HG02943 (cell line): ENCODE measurements around the gene TRAF5.
A peak's percentile ranks its signal among the peaks of the same experiment; 100 is the strongest.
"Not testable (repeated sequence)": the region's sequence is repeated elsewhere in the genome, so short reads cannot be mapped to it uniquely, and the experiment has no call there.

Experiments
- ATAC-seq: cut with Tn5 transposase; IDR thresholded peaks from one replicate; pipeline ENCODE4 v1.9.1; 2021; ENCODE audit warnings: mild to moderate bottlenecking, low read depth, moderate library complexity; ENCODE audit not compliant: unreplicated experiment

TRAF5 gene, protein sequence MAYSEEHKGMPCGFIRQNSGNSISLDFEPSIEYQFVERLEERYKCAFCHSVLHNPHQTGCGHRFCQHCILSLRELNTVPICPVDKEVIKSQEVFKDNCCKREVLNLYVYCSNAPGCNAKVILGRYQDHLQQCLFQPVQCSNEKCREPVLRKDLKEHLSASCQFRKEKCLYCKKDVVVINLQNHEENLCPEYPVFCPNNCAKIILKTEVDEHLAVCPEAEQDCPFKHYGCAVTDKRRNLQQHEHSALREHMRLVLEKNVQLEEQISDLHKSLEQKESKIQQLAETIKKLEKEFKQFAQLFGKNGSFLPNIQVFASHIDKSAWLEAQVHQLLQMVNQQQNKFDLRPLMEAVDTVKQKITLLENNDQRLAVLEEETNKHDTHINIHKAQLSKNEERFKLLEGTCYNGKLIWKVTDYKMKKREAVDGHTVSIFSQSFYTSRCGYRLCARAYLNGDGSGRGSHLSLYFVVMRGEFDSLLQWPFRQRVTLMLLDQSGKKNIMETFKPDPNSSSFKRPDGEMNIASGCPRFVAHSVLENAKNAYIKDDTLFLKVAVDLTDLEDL

GRCh38 chr1:211326528-211327345, at the start of gene TRAF5:
TRAF5 (plus strand) TSS chr1:211326833; CDS start chr1:211353240, 26,407 bp downstream.
- peak; percentile 35 for ATAC-seq

DNA sequence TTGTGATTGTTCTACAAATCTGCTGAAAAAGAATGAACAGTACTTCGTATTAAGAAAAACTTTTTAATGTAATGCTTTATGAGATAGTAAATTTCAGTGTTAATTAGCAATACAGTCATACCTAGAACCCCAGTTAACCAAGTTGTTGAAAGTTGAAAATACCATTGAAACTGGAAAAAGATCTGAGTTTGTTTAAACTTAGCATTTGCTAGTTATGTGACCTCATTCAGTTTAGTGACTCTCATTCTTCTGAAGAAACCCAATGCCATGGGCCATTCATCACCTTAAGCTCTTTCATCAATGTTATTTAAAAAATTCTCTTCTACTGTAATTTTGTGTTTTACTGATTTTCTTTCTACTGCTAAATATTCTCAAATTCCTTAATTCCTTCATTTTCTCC, 47.3 kb upstream of the TRAF5 start:
- no peak for ATAC-seq

DNA sequence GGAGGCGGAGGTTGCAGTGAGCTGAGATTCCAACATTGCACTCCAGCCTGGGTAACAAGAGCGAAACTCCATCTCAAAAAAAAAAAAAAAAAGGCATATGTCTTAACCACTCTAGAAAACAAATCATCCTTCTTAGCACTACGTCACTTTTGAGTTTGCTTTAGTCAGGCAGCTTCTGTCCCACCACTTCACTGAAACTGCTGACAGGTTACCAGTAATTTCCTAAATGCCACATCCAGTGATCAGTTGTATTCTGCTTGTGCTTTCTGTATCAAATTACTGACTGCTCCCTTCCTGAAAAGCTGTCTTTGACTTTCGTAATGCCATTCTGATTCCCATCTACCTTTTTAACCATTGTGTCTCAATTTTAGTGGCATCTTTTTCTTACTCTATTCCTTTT, 45.7 kb upstream of the TRAF5 start:
- no peak for ATAC-seq

GRCh38 chr1:211281320-211282022, 45.2 kb upstream of the TRAF5 start:
- no peak for ATAC-seq

DNA sequence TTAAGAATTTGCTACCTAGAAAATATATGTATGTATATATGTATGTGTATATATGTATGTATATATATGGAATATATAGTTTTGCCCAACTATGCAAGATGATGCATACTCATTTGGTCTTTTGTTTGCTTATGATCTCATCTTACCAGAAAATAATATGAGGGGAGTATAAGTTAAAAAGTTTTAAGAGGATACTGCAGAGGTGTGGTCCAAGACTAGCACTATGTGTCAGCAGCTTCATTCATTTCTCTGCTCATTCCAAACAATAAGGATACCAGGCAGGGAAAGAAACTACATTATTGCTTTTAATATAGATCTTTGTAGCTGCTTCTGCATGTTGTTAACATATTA, 44.6 kb upstream of the TRAF5 start:
- no peak for ATAC-seq

- no peak for ATAC-seq
Observed at GRCh38 chr1:211285196-211285595, 41.4 kb upstream of the TRAF5 start.

DNA sequence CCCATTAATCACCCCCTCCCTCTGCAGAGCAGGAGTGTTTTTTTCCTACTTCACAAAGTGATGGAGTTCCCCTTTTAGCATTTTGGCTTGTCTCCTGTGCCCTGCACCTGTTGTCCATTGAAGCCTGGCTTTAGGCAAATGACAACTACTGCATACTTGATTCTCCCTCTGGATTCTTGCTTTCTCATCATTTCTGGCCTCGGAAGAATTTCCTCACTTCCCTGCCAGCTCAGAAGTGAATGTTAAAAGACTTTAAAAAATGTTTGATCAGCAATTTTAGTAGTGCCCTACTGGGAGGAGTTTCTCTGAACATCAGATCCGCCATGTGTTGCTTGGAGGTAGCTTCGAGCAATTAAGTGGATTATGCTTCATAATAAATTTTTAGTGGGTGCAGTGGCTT, 39.4 kb upstream of the TRAF5 start:
- no peak for ATAC-seq

GRCh38 chr1:211292411-211292810, 34.2 kb upstream of the TRAF5 start:
- ATAC-seq = no peak

- ATAC-seq = no peak
Observed at GRCh38 chr1:211296396-211296795, 30.2 kb upstream of the TRAF5 start.

DNA sequence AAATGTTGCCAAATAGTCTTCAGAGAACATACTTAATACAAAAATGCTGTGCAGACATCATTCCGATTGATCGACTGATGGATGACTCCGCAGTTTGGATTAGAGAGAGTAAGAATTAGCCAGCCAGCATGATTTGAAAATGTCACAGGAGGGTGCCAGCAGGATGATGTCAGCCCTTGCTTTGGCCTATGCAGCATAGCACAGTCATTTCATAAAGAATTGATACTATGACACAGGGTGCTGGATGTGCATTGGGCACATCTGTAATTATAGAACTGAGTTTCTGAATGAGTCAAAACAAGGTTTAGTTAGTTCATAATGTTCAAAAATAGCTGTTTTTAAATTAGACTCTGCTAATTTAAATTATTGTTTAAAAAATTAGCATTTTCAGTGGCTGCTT, 21.6 kb upstream of the TRAF5 start:
- ATAC-seq = peak; percentile 70

DNA sequence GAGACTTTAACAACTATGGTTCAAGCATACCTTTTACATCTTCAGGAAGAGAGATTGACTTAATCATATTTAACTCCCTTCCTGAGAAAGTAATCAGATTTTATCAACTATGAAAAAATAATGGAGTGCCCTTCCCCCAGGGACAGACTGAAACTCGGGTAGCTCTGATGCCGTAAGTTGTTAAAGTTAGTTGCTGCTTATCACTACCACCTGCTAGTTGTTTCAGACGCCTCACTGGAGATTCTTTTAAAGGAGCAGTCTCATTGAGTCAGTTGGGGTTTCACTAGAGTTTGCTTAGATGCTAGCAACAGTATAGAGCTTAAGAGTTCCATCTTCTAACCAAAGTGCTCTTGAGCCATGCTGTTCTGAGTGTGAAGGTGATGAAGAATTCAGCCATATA, 17.0 kb upstream of the TRAF5 start:
- no peak for ATAC-seq

DNA sequence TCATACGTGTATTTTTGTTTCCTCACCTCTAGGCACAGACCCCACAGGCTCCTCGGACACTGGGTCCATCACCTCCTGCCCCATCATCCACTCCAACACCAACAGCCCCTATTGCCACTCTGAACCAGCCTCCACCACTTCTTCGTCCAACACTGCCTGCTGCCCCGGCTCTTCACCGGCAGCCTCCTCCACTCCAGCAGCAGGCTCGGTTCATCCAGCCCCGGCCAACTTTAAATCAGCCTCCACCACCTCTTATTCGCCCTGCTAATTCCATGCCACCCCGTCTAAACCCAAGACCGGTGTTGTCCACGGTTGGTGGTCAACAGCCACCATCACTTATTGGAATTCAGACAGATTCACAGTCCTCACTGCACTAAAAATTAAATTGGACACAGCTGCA, 13.2 kb upstream of the TRAF5 start:
- no peak for ATAC-seq

- ATAC-seq = no peak
Observed at GRCh38 chr1:211318576-211319280, 7.9 kb upstream of the TRAF5 start.

DNA sequence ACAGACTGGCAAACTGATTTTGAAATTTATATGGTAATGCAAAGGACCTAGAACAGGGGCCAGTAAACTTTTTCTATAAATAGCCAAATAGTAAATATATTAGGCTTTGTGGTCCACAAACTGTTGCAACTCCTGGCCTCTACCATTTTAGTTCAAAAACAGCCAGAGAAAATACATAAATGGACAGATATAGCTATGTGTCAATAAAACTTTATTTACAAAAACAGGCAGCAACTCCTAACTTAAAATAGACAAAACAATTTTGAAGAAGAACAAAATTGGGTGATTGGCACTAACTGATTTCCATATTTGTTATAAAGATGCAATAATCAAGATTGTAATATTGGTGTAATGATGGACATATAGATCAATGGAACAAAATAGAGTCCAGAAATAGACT, 6.7 kb upstream of the TRAF5 start:
- ATAC-seq = no peak

- ATAC-seq = no peak
Observed at GRCh38 chr1:211320980-211321379, 5.7 kb upstream of the TRAF5 start.

DNA sequence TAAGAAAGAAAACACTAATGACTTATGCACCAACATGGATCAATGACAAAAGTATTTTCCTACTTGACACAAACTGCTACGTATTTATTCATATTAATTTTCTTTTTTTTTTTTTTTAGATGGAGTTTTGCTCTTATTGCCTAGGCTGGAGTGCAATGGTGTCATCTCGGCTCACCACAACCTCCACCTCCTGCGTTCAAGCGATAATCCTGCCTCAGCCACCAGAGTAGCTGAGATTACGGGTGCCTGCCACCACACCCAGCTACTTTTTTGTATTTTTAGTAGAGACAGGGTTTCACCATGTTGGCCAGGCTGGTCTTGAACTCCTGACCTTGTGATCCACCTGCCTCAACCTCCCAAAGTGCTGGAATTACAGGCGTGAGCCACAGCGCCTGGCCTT, 5.0 kb upstream of the TRAF5 start:
- not testable (repeated sequence) for ATAC-seq

DNA sequence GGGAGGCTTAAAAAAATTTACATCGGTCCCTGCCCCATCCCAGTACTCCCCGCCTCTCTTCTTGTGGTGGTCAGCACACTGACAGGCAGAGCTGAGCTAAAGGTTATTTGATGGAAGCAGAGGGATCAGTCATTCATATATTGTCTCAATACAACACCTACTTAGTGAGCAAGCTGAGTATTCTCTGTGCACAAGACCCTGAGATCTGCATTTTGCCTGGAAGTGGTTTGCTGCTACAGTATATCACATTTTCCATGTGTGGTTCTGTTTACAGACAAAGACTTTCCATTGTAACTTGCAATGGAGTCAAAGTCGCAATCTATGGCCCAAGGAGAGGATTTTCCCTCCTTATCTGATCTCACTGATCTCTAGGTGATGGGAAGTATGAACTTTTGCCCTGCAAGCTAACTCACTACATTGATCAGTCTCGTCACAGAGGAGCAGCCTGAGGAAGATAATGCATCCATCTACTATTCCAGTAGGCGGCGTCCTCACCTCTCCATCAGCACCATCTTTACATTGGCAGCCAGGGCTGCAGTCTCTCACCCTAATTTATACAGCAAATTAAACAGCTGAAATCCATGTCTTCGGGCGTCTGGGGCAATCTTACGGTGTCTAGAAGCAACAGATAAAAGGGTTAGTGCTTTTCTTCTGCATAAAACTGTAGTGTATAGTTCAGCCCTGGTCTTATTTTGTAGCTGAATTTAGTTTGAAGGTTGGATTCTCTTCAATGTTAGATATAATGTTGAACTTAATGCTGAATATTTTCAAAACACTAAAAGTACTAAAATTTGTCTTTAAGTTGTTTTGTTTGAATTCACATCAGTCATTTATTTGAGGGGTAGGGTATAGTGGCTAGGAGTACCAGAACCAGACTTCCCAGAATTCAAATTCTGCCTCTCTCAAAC, 3.2 kb upstream of the TRAF5 start:
- ATAC-seq = peak; percentile 42

GRCh38 chr1:211324992-211325775, 1.4 kb upstream of the TRAF5 start:
- no peak for ATAC-seq

DNA sequence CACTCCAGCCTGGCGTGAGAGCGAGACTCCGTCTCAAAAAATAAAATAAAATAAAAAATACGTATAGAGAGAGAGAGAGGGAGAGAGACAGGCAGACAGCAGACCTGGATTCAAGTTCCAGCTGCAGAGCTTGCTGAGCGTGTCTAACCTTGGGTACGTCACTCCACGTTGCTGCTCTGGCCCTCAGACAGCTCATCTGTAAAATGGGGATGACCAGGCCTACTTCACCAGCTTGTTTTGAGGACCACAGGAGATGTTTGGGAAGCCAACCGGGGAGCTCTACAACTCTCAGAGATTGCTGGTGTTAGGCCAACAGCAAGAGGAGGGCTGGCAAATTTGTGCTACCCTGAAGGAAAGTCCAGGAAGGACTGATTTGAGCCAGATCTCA, 499 bp upstream of the TRAF5 start:
- ATAC-seq = no peak
